A549 (cell line): ENCODE data around the gene MYO18B.

Experiments
- CHD2 ChIP-seq: fragments of 150-350 bp; IDR thresholded peaks from 2 replicates; pipeline ENCODE4 v1.6.1; 2014; ENCODE audit warnings: low read length; ENCODE audit not compliant: partially characterized antibody
- KDM5A ChIP-seq: fragments of 200-600 bp; sonication (generic); IDR thresholded peaks from 2 replicates; pipeline ENCODE4 v1.6.1; 2016; ENCODE audit warnings: antibody characterized with exemption, mild to moderate bottlenecking
- MAFK ChIP-seq: fragments of 450-650 bp; IDR thresholded peaks from 2 replicates; pipeline ENCODE4 v1.6.1; 2014; ENCODE audit not compliant: partially characterized antibody
- POLR2A ChIP-seq: IDR thresholded peaks from 2 replicates; pipeline ENCODE4 v1.6.1; 2012; ENCODE audit warnings: mild to moderate bottlenecking, low read length
- TF ChIP-seq, protein P1 (sequence below): fragments of >200 bp; sonication (Bioruptor Twin); formaldehyde crosslinking; IDR thresholded peaks from 3 replicates; pipeline ENCODE4 v1.5.1; 2016

DNA sequence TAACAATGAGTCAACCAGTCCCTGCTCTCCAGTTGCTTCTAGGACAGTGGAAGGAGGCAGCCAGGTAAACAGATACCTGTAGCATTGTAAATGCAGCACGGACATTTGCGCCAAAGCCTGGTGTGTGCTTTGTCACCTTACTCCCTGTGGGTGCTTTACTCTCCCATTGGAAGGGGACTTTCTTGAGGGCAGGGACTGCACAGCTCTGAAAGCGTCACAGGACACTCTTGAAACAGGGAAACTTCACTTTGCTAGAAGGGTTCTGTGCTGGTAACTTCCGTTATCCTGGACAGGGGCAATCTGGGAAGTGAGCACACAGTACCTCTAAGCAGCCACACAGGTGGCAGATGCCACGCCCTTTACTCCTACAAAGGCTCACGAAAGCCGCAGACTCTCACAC lies 99.8 kb downstream of the MYO18B start:
- no peak for TF ChIP-seq POLR2A
- TF ChIP-seq CHD2: no peak
- no peak for TF ChIP-seq MAFK
- no peak for TF ChIP-seq KDM5A
- TF ChIP-seq, protein P1, sequence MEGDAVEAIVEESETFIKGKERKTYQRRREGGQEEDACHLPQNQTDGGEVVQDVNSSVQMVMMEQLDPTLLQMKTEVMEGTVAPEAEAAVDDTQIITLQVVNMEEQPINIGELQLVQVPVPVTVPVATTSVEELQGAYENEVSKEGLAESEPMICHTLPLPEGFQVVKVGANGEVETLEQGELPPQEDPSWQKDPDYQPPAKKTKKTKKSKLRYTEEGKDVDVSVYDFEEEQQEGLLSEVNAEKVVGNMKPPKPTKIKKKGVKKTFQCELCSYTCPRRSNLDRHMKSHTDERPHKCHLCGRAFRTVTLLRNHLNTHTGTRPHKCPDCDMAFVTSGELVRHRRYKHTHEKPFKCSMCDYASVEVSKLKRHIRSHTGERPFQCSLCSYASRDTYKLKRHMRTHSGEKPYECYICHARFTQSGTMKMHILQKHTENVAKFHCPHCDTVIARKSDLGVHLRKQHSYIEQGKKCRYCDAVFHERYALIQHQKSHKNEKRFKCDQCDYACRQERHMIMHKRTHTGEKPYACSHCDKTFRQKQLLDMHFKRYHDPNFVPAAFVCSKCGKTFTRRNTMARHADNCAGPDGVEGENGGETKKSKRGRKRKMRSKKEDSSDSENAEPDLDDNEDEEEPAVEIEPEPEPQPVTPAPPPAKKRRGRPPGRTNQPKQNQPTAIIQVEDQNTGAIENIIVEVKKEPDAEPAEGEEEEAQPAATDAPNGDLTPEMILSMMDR: no peak
